GM19468 (cell line): ENCODE results near the gene RASA2.

ENCODE experiments used
- ATAC-seq: cut with Tn5 transposase; IDR thresholded peaks from one replicate; pipeline ENCODE4 v1.9.1; 2021; ENCODE audit warnings: mild to moderate bottlenecking, moderate library complexity, moderate number of reproducible peaks; ENCODE audit not compliant: unreplicated experiment; ENCODE audit errors: extremely low read depth

The RASA2 gene

DNA sequence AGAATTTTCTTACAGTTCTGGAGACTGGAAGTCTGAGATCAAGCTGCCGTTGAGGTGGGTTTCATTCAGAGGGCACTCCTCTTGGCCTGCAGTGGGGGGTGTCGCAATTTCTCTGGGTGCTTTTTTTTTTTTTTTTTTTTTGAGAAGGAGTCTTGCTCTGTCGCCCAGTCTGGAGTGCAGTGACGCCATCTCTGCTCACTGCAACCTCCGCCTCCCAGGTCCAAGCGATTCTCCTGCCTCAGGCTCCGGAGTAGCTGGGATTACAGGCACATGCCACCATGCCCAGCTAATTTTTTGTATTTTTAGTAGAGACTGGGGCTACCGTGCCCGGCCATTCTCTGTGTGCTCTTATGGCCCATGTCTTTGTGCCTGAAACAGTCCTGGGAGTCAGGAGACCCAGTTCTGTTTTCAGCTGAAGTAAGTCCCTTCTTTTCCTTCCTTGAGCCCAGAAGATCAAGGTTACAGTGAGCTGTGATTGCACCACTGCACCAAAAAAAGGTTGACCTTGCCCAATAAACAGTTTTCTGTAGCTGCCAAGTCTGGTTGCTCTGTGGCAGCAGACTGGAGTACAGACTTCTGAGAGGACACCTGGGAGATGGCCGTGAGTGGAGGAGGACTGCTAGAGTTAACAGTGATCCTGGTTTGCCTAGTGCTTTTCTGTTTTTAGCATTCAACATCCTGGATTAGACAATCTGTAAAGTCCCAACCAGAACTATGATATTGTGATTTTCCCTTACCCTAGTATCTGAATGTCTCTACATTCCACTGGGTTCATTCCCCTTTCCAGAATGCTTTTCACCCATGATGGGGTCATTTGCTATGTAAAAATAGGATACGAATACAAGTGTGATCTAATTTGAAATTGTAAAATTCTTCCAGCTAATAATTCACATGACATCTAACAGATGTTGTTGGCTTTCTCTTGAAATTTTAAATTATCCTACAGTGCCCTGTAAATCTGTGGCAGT is 174.7 kb downstream of the RASA2 start:
- ATAC-seq = no peak

- ATAC-seq = no peak
Measured at GRCh38 chr3:141663993-141664392, 177.2 kb downstream of the RASA2 start.
